Left ventricle myocardium superior (tissue), 1 donor: ENCODE data around the gene RFNG. TPM values are rescaled to one million over a fixed set of nuclear protein-coding genes. Genes with fewer than 3 reads are reported as not detected.

Experiments used
- ATAC-seq: fragments of 200-7000 bp; cut with Tn5 transposase; one replicate; pipeline ENCODE4 v1.9.1; 2020; ENCODE audit warnings: mild to moderate bottlenecking, moderate library complexity
- DNase-seq: peaks from one replicate; pipeline ENCODE4 v3.0.0-alpha.2; 2020
- intact Hi-C: fragments of 100-400 bp; cut with micrococcal nuclease; formaldehyde crosslinking; loops from one replicate; pipeline ENCODE4 v1.11.0; 2022
- long read RNA-seq: library from polyadenylated mRNA; unstranded; transcript quantifications from one replicate; pipeline ENCODE4 v2.0.0, GENCODE V29; 2021
- total RNA-seq: library from RNA; stranded (reverse); fragmentation: NEBNext Ultra II Directional; extraction: Animal tissue kit (Norgen Biotek cat#: 25700); gene quantifications from one replicate; pipeline ENCODE4 v1.2.1, GENCODE V29; 2021
- donor health status: DM: no; HTN: yes; CAD: no; lungs with severe emphysema.

Gene RFNG
- 21.8 TPM for total RNA-seq
- long read RNA-seq, transcript RFNG-201 (8 exons, 1,828 nt) = major isoform, 17 of 38 reads
- long read RNA-seq, partial matches to known transcripts = 10 of 38 reads
- long read RNA-seq, other reads (novel, unspliced or antisense) = 6 of 38 reads

GRCh38 chr17:82051776-82052637, at the start of gene RFNG, which contains the start of gene GPS1:
RFNG (minus strand) TSS chr17:82051811; CDS start chr17:82051766, 45 bp downstream.
GPS1 (plus strand) TSS chr17:82051898; CDS start chr17:82051932, 34 bp downstream.
- DNase-seq = peak; percentile 89
- intact Hi-C loops = no loop called here

GRCh38 chr17:82101301-82101715, 49.7 kb upstream of the RFNG start:
- no peak for ATAC-seq
- intact Hi-C loops = no loop called here
- no peak for DNase-seq

More at GRCh38 chr17:82051776-82052637, at the start of gene RFNG, which contains the start of gene GPS1:
- peak; percentile 76 for ATAC-seq

GRCh38 chr17:82100502-82101298, 49.1 kb upstream of the RFNG start:
- intact Hi-C loops = no loop called here
- ATAC-seq (no peak), DNase-seq (no peak)

- ATAC-seq = peak; percentile 3
- no peak for DNase-seq
- intact Hi-C loops = no loop called here
Observed at GRCh38 chr17:82098939-82099763, 47.5 kb upstream of the RFNG start.

- peak; percentile 88 for ATAC-seq
- intact Hi-C loops = no loop called here
Observed at GRCh38 chr17:82098169-82098938, 46.7 kb upstream of the RFNG start, which contains the start of gene FASN. FASN (minus strand) TSS chr17:82098236; CDS start chr17:82096445, 1,791 bp downstream.

GRCh38 chr17:82097919-82098168, 46.2 kb upstream of the RFNG start:
- no peak for DNase-seq
- no peak for ATAC-seq
- intact Hi-C loops = no loop called here

More at GRCh38 chr17:82098169-82098938, 46.7 kb upstream of the RFNG start, which contains the start of gene FASN:
- DNase-seq = peak; percentile 98

- intact Hi-C loops = no loop called here
- DNase-seq (peak; percentile 69), ATAC-seq (peak; percentile 2)
Observed at GRCh38 chr17:82097184-82097918, 45.7 kb upstream of the RFNG start.

GRCh38 chr17:82096709-82097183, 45.1 kb upstream of the RFNG start:
- intact Hi-C loops = no loop called here
- DNase-seq (no peak), ATAC-seq (no peak)

- DNase-seq (no peak), ATAC-seq (no peak)
- intact Hi-C loops = no loop called here
Observed at GRCh38 chr17:82095777-82096708, 44.4 kb upstream of the RFNG start.

GRCh38 chr17:82094931-82095776, 43.5 kb upstream of the RFNG start:
- intact Hi-C loops = no loop called here
- ATAC-seq = no peak
- no peak for DNase-seq

GRCh38 chr17:82092995-82093751, 41.6 kb upstream of the RFNG start:
- ATAC-seq (no peak), DNase-seq (no peak)
- intact Hi-C loops = no loop called here

GRCh38 chr17:82092628-82092994, 41.0 kb upstream of the RFNG start:
- ATAC-seq = no peak
- DNase-seq = peak; percentile 26
- intact Hi-C loops = no loop called here

GRCh38 chr17:82092094-82092586, 40.5 kb upstream of the RFNG start:
- no peak for ATAC-seq
- no peak for DNase-seq
- intact Hi-C loops = no loop called here

GRCh38 chr17:82091264-82092066, 39.9 kb upstream of the RFNG start:
- DNase-seq (no peak), ATAC-seq (no peak)
- intact Hi-C loops = no loop called here
